IPS DF 6.9 (cell line): Measurements from ENCODE around the gene CYTH2.
"Not testable (repeated sequence)": the region's sequence is repeated elsewhere in the genome, so short reads cannot be mapped to it uniquely, and the experiment has no call there.

ENCODE experiments used
- DNase-seq: peaks from one replicate; pipeline ENCODE4 v3.0.0-alpha.2; 2013; ENCODE audit warnings: low read depth, low spot score
- H3K27ac ChIP-seq: one replicate; pipeline ENCODE4 v1.5.1; 2013; ENCODE audit warnings: low read length, control low read depth
- H3K27me3 ChIP-seq: 2 replicates; pipeline ENCODE4 v1.6.1; 2013; ENCODE audit warnings: mild to moderate bottlenecking, low read length; ENCODE audit not compliant: control insufficient read depth, insufficient read depth
- H3K36me3 ChIP-seq: 2 replicates; pipeline ENCODE4 v1.6.1; 2013; ENCODE audit warnings: low read length; ENCODE audit not compliant: control insufficient read depth, insufficient read depth
- H3K4me1 ChIP-seq: 2 replicates; pipeline ENCODE4 v1.6.1; 2013; ENCODE audit warnings: low read length; ENCODE audit not compliant: control insufficient read depth, insufficient read depth
- H3K4me3 ChIP-seq: 2 replicates; pipeline ENCODE4 v1.5.1; 2013; ENCODE audit warnings: mild to moderate bottlenecking, low read length
- H3K9me3 ChIP-seq: 2 replicates; pipeline ENCODE4 v1.6.1; 2013; ENCODE audit warnings: low read length, inconsistent platforms; ENCODE audit not compliant: control insufficient read depth, insufficient read depth
- WGBS: extraction: QIAGEN DNeasy Blood & Tissue Kit; methylation state at CpG from one replicate; pipeline ENCODE4 v1.1.7; 2013; ENCODE audit warnings: mixed read lengths, missing lambda C conversion rate; ENCODE audit not compliant: insufficient read length, insufficient coverage; 5-methylcytosine and 5-hydroxymethylcytosine counted together

CYTH2 gene

GRCh38 chr19:48512504-48513288 lies 43.5 kb downstream of the CYTH2 start:
- peaks cover 6% of the 10 kb centered on the region; the same call in 1 of the 2 replicates for H3K4me1 ChIP-seq
- DNase-seq, result no peak
- no CpG with 5 or more reads among the region's 19 CpGs for WGBS
- H3K4me3 ChIP-seq, result no peak overlapping the region; the same call in 1 of the 2 replicates
- no peaks in the 10 kb centered on the region for H3K27me3 ChIP-seq
- H3K36me3 ChIP-seq, result no peaks in the 10 kb centered on the region
- no peak overlapping the region for H3K27ac ChIP-seq
- no peaks in the 10 kb centered on the region for H3K9me3 ChIP-seq

- WGBS, result no CpG with 5 or more reads among the region's 54 CpGs
- H3K27ac ChIP-seq, result no peak overlapping the region
These were observed 44.3 kb downstream of the CYTH2 start for GRCh38 chr19:48513289-48514122.

GRCh38 chr19:48514123-48514458 lies 44.9 kb downstream of the CYTH2 start:
- WGBS, result no CpG with 5 or more reads among the region's 11 CpGs

More at GRCh38 chr19:48513289-48514122, 44.3 kb downstream of the CYTH2 start:
- no peak for DNase-seq
- H3K36me3 ChIP-seq, result no peaks in the 10 kb centered on the region
- H3K4me3 ChIP-seq, result peak overlapping the region; percentile 60; the same call in 1 of the 2 replicates
- H3K9me3 ChIP-seq, result no peaks in the 10 kb centered on the region
- H3K27me3 ChIP-seq, result no peaks in the 10 kb centered on the region
- peaks cover 6% of the 10 kb centered on the region; the same call in 1 of the 2 replicates for H3K4me1 ChIP-seq

GRCh38 chr19:48516536-48516935 lies 47.4 kb downstream of the CYTH2 start:
- no peak overlapping the region for H3K4me3 ChIP-seq
- no peak for DNase-seq
- H3K9me3 ChIP-seq, result no peaks in the 10 kb centered on the region
- no peaks in the 10 kb centered on the region for H3K36me3 ChIP-seq
- H3K4me1 ChIP-seq, result peaks cover 4% of the 10 kb centered on the region; the same call in 1 of the 2 replicates
- H3K27me3 ChIP-seq, result no peaks in the 10 kb centered on the region
- no CpG with 5 or more reads among the region's 8 CpGs for WGBS
- no peak overlapping the region for H3K27ac ChIP-seq

More at GRCh38 chr19:48514123-48514458, 44.9 kb downstream of the CYTH2 start:
- H3K9me3 ChIP-seq, result no peaks in the 10 kb centered on the region
- DNase-seq, result no peak
- H3K27me3 ChIP-seq, result no peaks in the 10 kb centered on the region
- peaks cover 6% of the 10 kb centered on the region; the same call in 1 of the 2 replicates for H3K4me1 ChIP-seq
- no peaks in the 10 kb centered on the region for H3K36me3 ChIP-seq
- no peak overlapping the region; the same call in 1 of the 2 replicates for H3K4me3 ChIP-seq
- H3K27ac ChIP-seq, result no peak overlapping the region

DNA sequence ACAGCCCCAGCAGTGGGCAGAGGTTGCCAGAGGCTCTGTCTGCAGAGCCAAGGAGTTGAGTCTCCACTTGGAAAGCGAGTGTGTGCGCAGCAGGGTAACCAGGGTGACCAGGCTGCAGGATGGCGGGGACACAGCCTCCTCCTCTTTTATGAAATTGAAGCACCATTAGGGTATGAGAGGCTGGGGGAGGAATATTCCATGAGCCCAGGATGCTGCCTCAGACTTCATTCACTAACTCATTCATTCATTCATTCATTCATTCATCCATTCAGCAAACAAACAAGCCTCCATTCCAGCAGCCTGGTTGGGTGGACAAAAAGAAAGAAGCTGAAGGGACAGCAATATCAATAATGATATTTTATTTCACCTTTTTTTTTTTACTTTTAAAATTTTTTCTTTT lies 49.0 kb downstream of the CYTH2 start:
- Histone ChIP-seq H3K9me3 (no peaks in the 10 kb centered on the region), H3K27me3 (no peaks in the 10 kb centered on the region), H3K4me1 (peaks cover 1% of the 10 kb centered on the region; the same call in 1 of the 2 replicates), H3K27ac (no peak overlapping the region), H3K36me3 (no peaks in the 10 kb centered on the region), H3K4me3 (no peak overlapping the region)
- no CpG with 5 or more reads among the region's 3 CpGs for WGBS
- DNase-seq, result no peak

DNA sequence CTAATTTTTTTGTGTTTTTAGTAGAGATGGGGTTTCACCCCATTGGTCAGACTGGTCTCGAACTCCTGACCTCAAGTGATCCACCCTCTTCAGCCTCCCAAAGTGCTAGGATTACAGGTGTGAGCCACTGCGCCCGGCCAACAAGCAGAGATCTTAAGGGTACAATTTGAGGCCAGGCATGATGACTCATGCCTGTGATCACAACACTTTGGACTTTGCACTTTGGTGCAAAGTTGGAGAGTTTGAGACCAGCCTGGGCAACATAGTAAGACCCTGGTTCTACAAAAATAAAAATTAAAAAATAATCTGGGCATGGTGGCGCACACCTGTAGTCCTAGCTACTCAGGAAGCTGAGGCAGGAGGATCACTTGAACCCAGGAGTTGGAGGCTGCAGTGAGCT lies 50.3 kb downstream of the CYTH2 start:
- H3K27me3 ChIP-seq, H3K9me3 ChIP-seq, H3K4me1 ChIP-seq, H3K4me3 ChIP-seq, H3K36me3 ChIP-seq, H3K27ac ChIP-seq, DNase-seq: not testable (repeated sequence)
- no CpG with 5 or more reads among the region's 4 CpGs for WGBS

DNA sequence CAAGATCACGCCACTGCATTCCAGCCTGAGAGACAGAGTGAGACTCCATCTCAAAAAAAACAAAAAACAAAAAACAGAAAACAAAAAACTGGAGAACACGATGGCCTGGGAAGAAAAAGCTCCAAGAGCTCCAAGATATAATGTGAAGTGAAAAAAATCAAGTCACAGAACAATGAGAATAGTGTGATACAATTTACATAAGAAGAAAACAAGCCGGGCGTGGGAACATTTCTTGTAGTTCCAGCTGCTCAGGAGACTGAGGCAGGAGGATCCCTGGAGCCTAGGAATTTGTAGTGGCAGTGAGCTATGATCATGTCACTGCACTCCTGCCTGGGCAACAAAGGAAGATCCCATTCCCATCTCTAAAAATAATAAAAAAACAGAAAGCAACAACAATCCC lies 51.0 kb downstream of the CYTH2 start:
- H3K4me3 ChIP-seq, result no peak overlapping the region
- H3K27ac ChIP-seq, result no peak overlapping the region
- peaks cover 1% of the 10 kb centered on the region; the same call in 1 of the 2 replicates for H3K4me1 ChIP-seq
- H3K27me3 ChIP-seq, result no peaks in the 10 kb centered on the region
- WGBS, result no CpG with 5 or more reads among the region's 4 CpGs
- no peaks in the 10 kb centered on the region for H3K9me3 ChIP-seq
- H3K36me3 ChIP-seq, result no peaks in the 10 kb centered on the region
- no peak for DNase-seq

DNA sequence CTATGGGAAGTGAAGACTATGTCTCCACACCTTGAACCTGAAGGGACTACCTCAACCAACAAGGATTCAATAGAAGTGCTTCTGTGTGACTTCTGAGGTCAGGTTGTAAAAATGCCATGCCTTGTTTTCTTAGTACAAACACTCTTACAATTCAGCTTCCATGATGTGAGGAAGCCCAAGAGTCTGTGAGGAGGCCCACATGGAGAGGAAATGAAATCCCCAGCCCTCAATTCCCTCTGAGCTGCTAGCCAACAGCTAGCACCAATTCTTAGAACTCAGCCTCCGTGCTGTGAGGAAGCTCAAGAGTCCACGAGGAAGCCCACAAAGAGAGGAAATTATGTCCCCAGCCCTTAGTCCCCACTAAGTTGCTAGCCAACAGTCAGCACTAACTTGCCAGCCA lies 55.1 kb downstream of the CYTH2 start:
- no CpG with 5 or more reads among the region's 2 CpGs for WGBS
- H3K27ac ChIP-seq, result no peak overlapping the region
- H3K36me3 ChIP-seq, result no peaks in the 10 kb centered on the region
- no peaks in the 10 kb centered on the region; the same call in 1 of the 2 replicates for H3K9me3 ChIP-seq
- H3K4me1 ChIP-seq, result no peaks in the 10 kb centered on the region
- H3K27me3 ChIP-seq, result no peaks in the 10 kb centered on the region
- DNase-seq, result no peak
- H3K4me3 ChIP-seq, result no peak overlapping the region

GRCh38 chr19:48524732-48525131 lies 55.6 kb downstream of the CYTH2 start:
- Histone ChIP-seq H3K27ac (no peak overlapping the region), H3K36me3 (no peaks in the 10 kb centered on the region), H3K9me3 (no peaks in the 10 kb centered on the region; the same call in 1 of the 2 replicates), H3K4me3 (no peak overlapping the region), H3K4me1 (no peaks in the 10 kb centered on the region), H3K27me3 (no peaks in the 10 kb centered on the region)
- no CpG with 5 or more reads among the region's 5 CpGs for whole genome bisulfite sequencing
- DNase-seq, result no peak

- H3K36me3 ChIP-seq, result no peaks in the 10 kb centered on the region
- DNase-seq, result no peak
- WGBS, result no CpG with 5 or more reads among the region's 4 CpGs
- no peak overlapping the region for H3K4me3 ChIP-seq
- no peaks in the 10 kb centered on the region for H3K27me3 ChIP-seq
- H3K27ac ChIP-seq, result no peak overlapping the region
- no peaks in the 10 kb centered on the region; the same call in 1 of the 2 replicates for H3K9me3 ChIP-seq
- H3K4me1 ChIP-seq, result no peaks in the 10 kb centered on the region
These were observed 60.0 kb downstream of the CYTH2 start for GRCh38 chr19:48529156-48529555.
